ENCODE measurements around the gene CFB.
A peak's percentile ranks its signal among the peaks of the same experiment; 100 is the strongest.

CFB gene

GRCh38 chr6:31954511-31954910, 8.6 kb downstream of the CFB start:
- in situ Hi-C loops (cut with HindIII; ENCODE audit: low sequenced_read_pairs), result no loop called here

GRCh38 chr6:31956796-31957195, 10.9 kb downstream of the CFB start:
- H3K4me3 ChIP-seq (ENCODE audit: low read depth, low read length), result no peak overlapping the region
- in situ Hi-C loops (cut with HindIII; ENCODE audit: low sequenced_read_pairs), result no loop called here
- DNase-seq (ENCODE audit: low read depth), result no peak
- TF ChIP-seq, protein P1, sequence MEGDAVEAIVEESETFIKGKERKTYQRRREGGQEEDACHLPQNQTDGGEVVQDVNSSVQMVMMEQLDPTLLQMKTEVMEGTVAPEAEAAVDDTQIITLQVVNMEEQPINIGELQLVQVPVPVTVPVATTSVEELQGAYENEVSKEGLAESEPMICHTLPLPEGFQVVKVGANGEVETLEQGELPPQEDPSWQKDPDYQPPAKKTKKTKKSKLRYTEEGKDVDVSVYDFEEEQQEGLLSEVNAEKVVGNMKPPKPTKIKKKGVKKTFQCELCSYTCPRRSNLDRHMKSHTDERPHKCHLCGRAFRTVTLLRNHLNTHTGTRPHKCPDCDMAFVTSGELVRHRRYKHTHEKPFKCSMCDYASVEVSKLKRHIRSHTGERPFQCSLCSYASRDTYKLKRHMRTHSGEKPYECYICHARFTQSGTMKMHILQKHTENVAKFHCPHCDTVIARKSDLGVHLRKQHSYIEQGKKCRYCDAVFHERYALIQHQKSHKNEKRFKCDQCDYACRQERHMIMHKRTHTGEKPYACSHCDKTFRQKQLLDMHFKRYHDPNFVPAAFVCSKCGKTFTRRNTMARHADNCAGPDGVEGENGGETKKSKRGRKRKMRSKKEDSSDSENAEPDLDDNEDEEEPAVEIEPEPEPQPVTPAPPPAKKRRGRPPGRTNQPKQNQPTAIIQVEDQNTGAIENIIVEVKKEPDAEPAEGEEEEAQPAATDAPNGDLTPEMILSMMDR (IDR thresholded peaks at IDR 0.05; ENCODE audit: low read depth, low read length, missing control alignments), result no peak

More at GRCh38 chr6:31954511-31954910, 8.6 kb downstream of the CFB start:
- no peak overlapping the region for H3K4me3 ChIP-seq (ENCODE audit: low read depth, low read length)
- no peak for DNase-seq (ENCODE audit: low read depth)
- TF ChIP-seq, protein P1 (IDR thresholded peaks at IDR 0.05; ENCODE audit: low read depth, low read length, missing control alignments), result no peak

DNA sequence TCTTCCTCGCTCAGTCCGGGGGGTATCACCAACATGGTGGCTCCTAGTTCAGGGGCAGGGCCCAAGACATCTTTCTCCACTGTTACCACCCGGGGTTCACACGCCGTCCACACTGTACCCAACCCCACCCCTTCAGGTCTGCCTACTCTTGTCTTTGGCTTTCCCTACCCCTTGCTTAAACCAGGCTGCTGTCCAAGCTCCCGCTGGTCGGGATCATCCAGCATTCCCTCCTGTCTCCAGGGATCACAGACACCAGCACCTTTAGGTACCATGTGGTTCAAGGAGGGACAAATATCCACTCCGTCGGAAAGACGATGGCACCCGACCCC, 12.5 kb downstream of the CFB start:
- no peak for DNase-seq (ENCODE audit: low read depth)
- H3K4me3 ChIP-seq (ENCODE audit: low read depth, low read length), result peak overlapping the region; percentile 100
- TF ChIP-seq, protein P1 (IDR thresholded peaks at IDR 0.05; ENCODE audit: low read depth, low read length, missing control alignments), result no peak
- in situ Hi-C loops (cut with HindIII; ENCODE audit: low sequenced_read_pairs), result no loop called here

DNA sequence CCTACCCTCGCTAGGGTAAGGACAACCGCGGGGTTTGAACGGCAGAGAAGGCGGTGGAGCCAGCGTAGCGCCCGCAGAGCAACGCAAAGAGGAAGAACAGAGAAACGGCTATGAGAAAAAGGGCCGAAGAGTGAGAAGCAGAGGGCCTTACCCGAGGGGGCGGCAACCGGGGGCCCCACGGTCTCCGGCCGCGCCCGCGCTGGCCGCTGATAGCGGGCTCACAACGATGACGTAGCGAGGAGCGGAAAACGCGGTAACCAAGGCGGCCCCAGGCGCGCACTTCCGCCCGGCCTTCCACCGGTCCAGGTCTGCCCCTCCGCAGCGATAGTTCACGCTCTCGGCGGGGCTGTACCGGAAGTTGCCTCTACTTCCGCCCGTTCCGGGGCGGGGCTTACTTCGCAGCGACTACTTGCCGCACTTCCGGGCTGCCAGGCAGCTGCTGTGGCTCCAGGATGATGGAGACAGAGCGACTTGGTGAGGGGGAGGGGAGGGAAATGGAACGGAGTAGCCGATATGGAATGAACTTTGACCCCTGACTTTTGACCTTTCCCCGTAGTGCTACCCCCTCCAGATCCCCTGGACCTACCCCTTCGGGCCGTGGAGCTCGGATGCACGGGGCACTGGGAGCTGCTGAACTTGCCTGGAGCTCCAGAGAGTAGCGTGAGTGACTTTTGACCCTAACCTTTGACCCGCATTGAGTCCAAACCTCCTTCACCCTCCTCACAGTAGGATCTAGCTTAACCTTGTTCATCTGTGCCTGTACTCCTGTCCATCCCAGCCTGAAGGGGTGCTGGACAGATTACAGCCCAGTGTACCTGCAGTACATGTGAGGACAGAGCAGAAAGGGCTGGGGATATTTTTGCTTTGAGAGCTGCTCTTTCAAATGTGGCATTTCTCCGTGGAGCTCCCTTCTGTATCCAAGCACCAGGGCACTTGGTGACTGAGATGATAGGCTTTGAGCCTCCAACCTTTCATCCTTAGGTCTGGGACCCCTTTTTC, 13.1 kb downstream of the CFB start, which contains the start of the genes NELFE and SKIC2:
Gene NELFE, minus strand, starts transcription at position 231 of the 999 bp plus-strand sequence. CDS start 525 bp downstream, outside the sequence.
Gene SKIC2, plus strand, starts transcription at position 435 of the 999 bp plus-strand sequence. Its CDS starts 18 bp downstream, at position 453.
- in situ Hi-C loops (cut with HindIII; ENCODE audit: low sequenced_read_pairs), result no loop called here
- TF ChIP-seq, protein P1 (IDR thresholded peaks at IDR 0.05; ENCODE audit: low read depth, low read length, missing control alignments), result no peak
- peak; percentile 92 for DNase-seq (ENCODE audit: low read depth)
- H3K4me3 ChIP-seq (ENCODE audit: low read depth, low read length), result peak within 1 kb of the TSS; percentile 100

DNA sequence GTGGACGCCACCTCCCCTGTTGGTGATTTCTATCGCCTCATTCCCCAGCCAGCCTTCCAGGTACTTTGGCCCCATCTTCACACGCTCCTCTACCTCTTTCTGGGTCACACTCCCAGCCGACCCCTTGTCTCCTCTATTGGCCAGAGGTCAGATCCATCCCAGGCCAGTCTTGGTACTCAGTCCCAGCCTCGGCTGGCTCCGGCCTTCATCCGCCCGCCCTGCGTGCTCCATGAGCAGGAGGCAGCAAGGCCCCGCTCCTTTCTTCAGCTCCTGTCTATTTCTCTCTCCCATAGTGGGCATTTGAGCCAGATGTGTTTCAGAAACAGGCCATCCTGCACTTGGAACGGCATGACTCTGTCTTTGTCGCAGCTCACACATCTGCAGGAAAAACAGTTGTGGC, 15.7 kb downstream of the CFB start:
- TF ChIP-seq, protein P1 (IDR thresholded peaks at IDR 0.05; ENCODE audit: low read depth, low read length, missing control alignments), result no peak
- H3K4me3 ChIP-seq (ENCODE audit: low read depth, low read length), result no peak overlapping the region
- in situ Hi-C loops (cut with HindIII; ENCODE audit: low sequenced_read_pairs), result no loop called here
- DNase-seq (ENCODE audit: low read depth), result no peak

DNA sequence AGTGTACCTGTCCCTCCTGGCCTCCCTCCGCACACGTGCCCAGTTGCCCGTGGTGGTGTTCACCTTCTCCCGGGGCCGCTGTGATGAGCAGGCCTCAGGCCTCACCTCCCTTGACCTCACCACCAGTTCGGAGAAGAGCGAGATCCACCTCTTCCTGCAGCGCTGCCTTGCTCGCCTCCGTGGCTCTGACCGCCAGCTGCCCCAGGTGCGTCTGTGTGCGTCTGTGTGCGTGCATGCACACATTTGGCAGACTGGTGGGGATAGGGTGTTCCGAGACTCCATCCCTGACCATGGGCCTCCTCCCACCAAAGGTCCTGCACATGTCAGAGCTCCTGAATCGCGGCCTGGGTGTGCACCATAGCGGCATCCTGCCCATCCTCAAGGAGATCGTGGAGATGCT, 18.0 kb downstream of the CFB start:
- TF ChIP-seq, protein P1 (IDR thresholded peaks at IDR 0.05; ENCODE audit: low read depth, low read length, missing control alignments), result no peak
- H3K4me3 ChIP-seq (ENCODE audit: low read depth, low read length), result no peak overlapping the region
- no peak for DNase-seq (ENCODE audit: low read depth)
- in situ Hi-C loops (cut with HindIII; ENCODE audit: low sequenced_read_pairs), result no loop called here

Measured in astrocyte of the cerebellum (primary cell).